Measurements from ENCODE around the gene YIPF1. TPM values are rescaled to one million over a fixed set of nuclear protein-coding genes. Genes with fewer than 3 reads are reported as not detected.

The YIPF1 gene
- polyA plus RNA-seq, 1 of the 3 experiments (the other 2 are of a cell fraction), result 23.1 TPM

DNA sequence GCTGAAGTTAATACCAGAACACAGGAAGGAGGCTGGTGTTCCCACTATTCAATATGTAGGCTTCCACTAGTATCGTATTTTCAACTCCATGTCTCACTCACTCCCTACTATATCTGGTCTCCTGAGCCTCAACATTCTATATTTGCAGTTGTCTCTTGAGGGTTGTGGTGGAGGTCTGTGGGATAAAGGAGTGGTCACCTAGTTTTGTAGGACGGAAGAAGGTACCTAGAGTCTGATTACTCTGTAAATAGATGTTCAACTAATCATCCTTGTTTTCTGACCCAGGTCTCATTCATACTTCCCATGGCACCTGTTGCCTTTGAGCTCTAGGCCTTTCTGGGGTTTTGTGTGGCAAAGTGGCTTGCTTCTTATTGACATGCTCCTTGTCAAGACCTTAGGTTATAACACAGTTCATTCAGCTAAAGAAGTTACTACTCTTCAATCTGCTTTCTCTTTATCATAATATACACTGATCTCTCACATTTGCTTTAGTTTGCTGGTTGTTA is 37.8 kb upstream of the YIPF1 start (continued):
- TF ChIP-seq TEAD4 (IDR thresholded peaks at IDR 0.05; ENCODE audit: borderline replicate concordance, insufficient read depth) (no peak), SIN3A (IDR thresholded peaks at IDR 0.05; ENCODE audit: borderline replicate concordance, low read depth, low read length) (no peak), TAF1 (IDR thresholded peaks at IDR 0.05; ENCODE audit: borderline replicate concordance, low read depth, low read length) (no peak), GABPA (IDR thresholded peaks at IDR 0.05; ENCODE audit: low read depth) (no peak)
- TF ChIP-seq, protein P1, sequence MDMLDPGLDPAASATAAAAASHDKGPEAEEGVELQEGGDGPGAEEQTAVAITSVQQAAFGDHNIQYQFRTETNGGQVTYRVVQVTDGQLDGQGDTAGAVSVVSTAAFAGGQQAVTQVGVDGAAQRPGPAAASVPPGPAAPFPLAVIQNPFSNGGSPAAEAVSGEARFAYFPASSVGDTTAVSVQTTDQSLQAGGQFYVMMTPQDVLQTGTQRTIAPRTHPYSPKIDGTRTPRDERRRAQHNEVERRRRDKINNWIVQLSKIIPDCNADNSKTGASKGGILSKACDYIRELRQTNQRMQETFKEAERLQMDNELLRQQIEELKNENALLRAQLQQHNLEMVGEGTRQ (IDR thresholded peaks at IDR 0.05; ENCODE audit: borderline replicate concordance, low read depth, low read length), result no peak

DNA sequence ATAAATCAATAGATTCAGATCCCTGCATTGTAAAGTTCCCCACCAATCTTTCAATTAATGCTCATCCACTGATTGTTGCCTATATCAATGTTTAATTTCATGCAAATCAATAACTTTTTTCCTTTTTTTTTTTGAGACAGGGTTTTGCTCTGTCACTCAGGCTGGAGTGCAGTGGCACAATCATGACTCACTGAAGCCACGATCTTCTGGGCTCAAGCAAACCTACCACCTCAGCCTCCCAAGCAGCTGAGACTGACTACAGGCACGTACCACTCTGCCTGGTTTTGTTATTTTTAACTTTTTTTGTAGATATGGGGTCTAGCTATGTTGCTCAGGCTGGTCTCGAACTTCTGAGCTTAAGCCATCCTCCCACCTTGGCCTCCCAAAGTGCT is 30.1 kb upstream of the YIPF1 start:
- Histone ChIP-seq H3K4me3 (ENCODE audit: low read depth in 2 of 2, low read length in 1 of 2) (no peak overlapping the region), H3K27ac (ENCODE audit: low read depth in 2 of 2, low read length in 1 of 2) (no peak overlapping the region), H3K9ac (no peak overlapping the region), H3K9me2 (no peaks in the 10 kb centered on the region), H3K4me2 (no peak overlapping the region), H3K4me1 (ENCODE audit: control insufficient read depth in 1 of 2, insufficient read depth in 2 of 2, low read depth in 1 of 2, low read length in 1 of 2) (no peaks in the 10 kb centered on the region; a peak in 1 of 4 replicates), H2AFZ (ENCODE audit: low read depth) (no peak overlapping the region), H4K20me1 (ENCODE audit: insufficient read depth) (no peaks in the 10 kb centered on the region), H3K9me3 (no peaks in the 10 kb centered on the region), H3K79me2 (ENCODE audit: insufficient read depth) (no peaks in the 10 kb centered on the region), H3K27me3 (ENCODE audit: insufficient read depth) (no peaks in the 10 kb centered on the region), H3K36me3 (replicated peaks in 1 of 2; ENCODE audit: control insufficient read depth in 1 of 2, insufficient read depth in 2 of 2, low read length in 1 of 2) (peaks cover 28 to 52% of the 10 kb centered on the region in 2 experiments), H3F3A (replicated peaks; ENCODE audit: insufficient read depth) (peaks cover 10% of the 10 kb centered on the region)
- POLR2A ChIA-PET, result no interaction called here
- no peak for TF ChIP-seq RFX5 (IDR thresholded peaks at IDR 0.05; ENCODE audit: low read length)
- no peak for TF ChIP-seq FOXJ3 (CRISPR knock-in tag; IDR thresholded peaks at IDR 0.05)
- TF ChIP-seq GABPA (IDR thresholded peaks at IDR 0.05; ENCODE audit: low read depth), result no peak
- TF ChIP-seq TAF1 (IDR thresholded peaks at IDR 0.05; ENCODE audit: borderline replicate concordance, low read depth, low read length), result no peak
- no peak for TF ChIP-seq MXI1 (IDR thresholded peaks at IDR 0.05; ENCODE audit: low read depth, low read length)
- no peak for TF ChIP-seq MEF2A (IDR thresholded peaks at IDR 0.05; ENCODE audit: borderline replicate concordance, low read depth)
- no peak for TF ChIP-seq FOSL2 (IDR thresholded peaks at IDR 0.05; ENCODE audit: borderline replicate concordance, low read depth)
- no peak for TF ChIP-seq EP300 (IDR thresholded peaks at IDR 0.05; ENCODE audit: borderline replicate concordance in 1 of 2, low read depth in 1 of 2, low read length in 1 of 2)
- TF ChIP-seq EZH2phosphoT487 (IDR thresholded peaks at IDR 0.05; ENCODE audit: borderline replicate concordance, low read depth), result no peak
- TF ChIP-seq YY1 (IDR thresholded peaks at IDR 0.05; ENCODE audit: low read depth), result no peak
- TF ChIP-seq NFIC (IDR thresholded peaks at IDR 0.05; ENCODE audit: borderline replicate concordance), result no peak
- no peak for TF ChIP-seq RAD21 (IDR thresholded peaks at IDR 0.05; ENCODE audit: low read length)
- TF ChIP-seq JUND (IDR thresholded peaks at IDR 0.05), result no peak
- no peak for TF ChIP-seq FOXM1 (IDR thresholded peaks at IDR 0.05; ENCODE audit: low read depth)
- TF ChIP-seq POLR2AphosphoS5 (IDR thresholded peaks at IDR 0.05; ENCODE audit: low read depth, low read length), result no peak
- no peak for TF ChIP-seq TEAD4 (IDR thresholded peaks at IDR 0.05; ENCODE audit: borderline replicate concordance, insufficient read depth)
- no peak for TF ChIP-seq RXRA (IDR thresholded peaks at IDR 0.05; ENCODE audit: borderline replicate concordance, low read depth)
- DNase-seq, result no peak
- CTCF ChIA-PET, result interaction anchor here (0.6 to 1.0 kb wide), 2 partner anchors 10 to 26 kb away, joined by 3 read pairs; partner anchors contain the start of gene LRRC42
- WGBS (ENCODE audit: low lambda C conversion rate), result 86% methylated on average over 3 of the region's 3 CpGs
